ENCODE measurements around the gene BSND. TPM values are rescaled to one million over a fixed set of nuclear protein-coding genes. Genes with fewer than 3 reads are reported as not detected.
"Not testable (repeated sequence)": the region's sequence is repeated elsewhere in the genome, so short reads cannot be mapped to it uniquely, and the experiment has no call there.

BSND gene
- total RNA-seq, 2 experiments from 2014 or later: not detected

GRCh38 chr1:55010194-55010886 is 11.6 kb downstream of the BSND start:
- Mint-ChIP-seq H3K27me3 (peaks cover 4% of the 10 kb centered on the region), H3K27ac (no peak overlapping the region), H3K9me3 (no peaks in the 10 kb centered on the region), H3K4me3 (no peak overlapping the region), H3K4me1 (ENCODE audit: low read depth) (no peaks in the 10 kb centered on the region), H3K36me3 (no peaks in the 10 kb centered on the region)
- POLR2A ChIA-PET: no interaction called here
- DNase-seq: no peak
- intact Hi-C loops (cut with micrococcal nuclease): no loop called here
- CTCF ChIA-PET: interaction anchor here (1.2 to 1.6 kb wide), 2 partner anchors 12 to 64 kb away, joined by 3 to 6 read pairs; no protein-coding TSS in a partner anchor

DNA sequence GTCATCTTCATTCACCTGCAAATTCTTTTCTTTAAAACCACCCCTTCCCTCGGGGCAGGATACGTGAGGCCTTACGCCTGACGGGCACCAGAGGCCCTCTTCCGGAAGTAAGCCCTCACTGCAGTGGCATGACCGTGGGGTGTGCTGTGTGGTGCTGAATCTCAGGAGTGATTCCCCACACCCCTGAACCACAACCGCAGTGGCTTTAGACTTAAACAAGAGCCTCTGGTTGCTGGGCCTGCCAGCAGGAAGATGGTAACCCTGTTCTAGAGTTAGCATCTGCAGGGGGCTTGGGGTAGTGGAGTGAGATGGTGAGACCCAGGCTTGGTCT is 12.1 kb downstream of the BSND start:
- Mint-ChIP-seq H3K4me3 (no peak overlapping the region), H3K9me3 (no peaks in the 10 kb centered on the region), H3K27ac (no peak overlapping the region), H3K27me3 (peaks cover 4% of the 10 kb centered on the region), H3K36me3 (no peaks in the 10 kb centered on the region), H3K4me1 (ENCODE audit: low read depth) (no peaks in the 10 kb centered on the region)
- intact Hi-C loops (cut with micrococcal nuclease): no loop called here
- POLR2A ChIA-PET: no interaction called here
- CTCF ChIA-PET: interaction anchor here (1.6 kb wide), 1 partner anchor 64 kb away, joined by 3 read pairs; no protein-coding TSS in a partner anchor
- no peak for DNase-seq

DNA sequence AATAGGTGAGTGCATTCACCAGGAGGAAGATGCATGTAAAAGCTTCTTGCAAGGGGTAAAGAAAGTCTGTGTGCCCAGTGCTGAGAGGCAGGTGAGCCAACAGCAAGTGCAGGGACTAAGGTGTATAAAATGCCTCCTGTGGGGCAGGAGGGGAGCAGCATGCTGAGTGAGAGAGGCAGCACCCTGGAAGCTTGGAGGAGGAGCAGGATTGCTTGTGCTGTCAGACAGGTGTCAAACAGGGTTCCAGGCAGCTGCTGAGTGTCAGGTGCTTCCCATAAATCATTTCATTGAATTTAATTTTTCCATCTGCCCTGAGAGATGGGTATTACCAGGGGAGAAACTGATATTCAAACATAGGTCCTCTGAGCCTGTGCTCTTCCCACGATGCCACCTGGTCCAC is 13.9 kb downstream of the BSND start:
- Mint-ChIP-seq H3K4me3 (no peak overlapping the region), H3K36me3 (no peaks in the 10 kb centered on the region), H3K4me1 (ENCODE audit: low read depth) (no peaks in the 10 kb centered on the region), H3K27ac (no peak overlapping the region), H3K9me3 (no peaks in the 10 kb centered on the region), H3K27me3 (peaks cover 4% of the 10 kb centered on the region)
- POLR2A ChIA-PET: no interaction called here
- no peak for DNase-seq
- intact Hi-C loops (cut with micrococcal nuclease): no loop called here
- CTCF ChIA-PET: interaction anchor here (1.7 to 3.0 kb wide), 2 partner anchors 10 to 17 kb away, joined by 7 to 12 read pairs; no protein-coding TSS in a partner anchor

DNA sequence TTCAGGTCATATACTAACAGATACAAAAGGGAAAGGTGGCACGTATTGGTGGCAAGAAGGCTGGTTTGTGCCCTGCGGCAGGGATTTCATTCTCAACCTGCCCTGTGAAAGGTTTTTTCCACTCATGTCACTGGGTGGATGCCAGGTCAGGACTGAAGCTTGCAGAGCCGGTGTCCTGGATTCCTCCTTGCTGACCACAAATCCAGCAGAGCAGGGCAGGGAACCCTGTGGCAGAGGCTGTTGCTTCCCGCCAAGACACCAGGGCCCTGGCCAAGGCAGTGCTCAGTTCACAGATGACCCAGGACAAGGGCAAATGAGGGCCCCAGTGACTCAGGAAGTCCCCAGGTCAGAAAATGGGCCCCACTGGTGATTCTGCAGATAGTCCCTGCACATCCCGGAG is 16.4 kb downstream of the BSND start:
- ChIA-PET CTCF (interaction anchor here (1.1 to 3.0 kb wide), 3 partner anchors 19 to 70 kb away, joined by 3 to 12 read pairs (median 8); no protein-coding TSS in a partner anchor), POLR2A (no interaction called here)
- H3K9me3 Mint-ChIP-seq: no peaks in the 10 kb centered on the region
- intact Hi-C loops (cut with micrococcal nuclease): no loop called here
- H3K27me3 Mint-ChIP-seq: peaks cover 8% of the 10 kb centered on the region
- no peaks in the 10 kb centered on the region for H3K4me1 Mint-ChIP-seq (ENCODE audit: low read depth)
- no peak for DNase-seq
- H3K4me3 Mint-ChIP-seq: no peak overlapping the region
- H3K36me3 Mint-ChIP-seq: no peaks in the 10 kb centered on the region
- no peak overlapping the region for H3K27ac Mint-ChIP-seq

DNA sequence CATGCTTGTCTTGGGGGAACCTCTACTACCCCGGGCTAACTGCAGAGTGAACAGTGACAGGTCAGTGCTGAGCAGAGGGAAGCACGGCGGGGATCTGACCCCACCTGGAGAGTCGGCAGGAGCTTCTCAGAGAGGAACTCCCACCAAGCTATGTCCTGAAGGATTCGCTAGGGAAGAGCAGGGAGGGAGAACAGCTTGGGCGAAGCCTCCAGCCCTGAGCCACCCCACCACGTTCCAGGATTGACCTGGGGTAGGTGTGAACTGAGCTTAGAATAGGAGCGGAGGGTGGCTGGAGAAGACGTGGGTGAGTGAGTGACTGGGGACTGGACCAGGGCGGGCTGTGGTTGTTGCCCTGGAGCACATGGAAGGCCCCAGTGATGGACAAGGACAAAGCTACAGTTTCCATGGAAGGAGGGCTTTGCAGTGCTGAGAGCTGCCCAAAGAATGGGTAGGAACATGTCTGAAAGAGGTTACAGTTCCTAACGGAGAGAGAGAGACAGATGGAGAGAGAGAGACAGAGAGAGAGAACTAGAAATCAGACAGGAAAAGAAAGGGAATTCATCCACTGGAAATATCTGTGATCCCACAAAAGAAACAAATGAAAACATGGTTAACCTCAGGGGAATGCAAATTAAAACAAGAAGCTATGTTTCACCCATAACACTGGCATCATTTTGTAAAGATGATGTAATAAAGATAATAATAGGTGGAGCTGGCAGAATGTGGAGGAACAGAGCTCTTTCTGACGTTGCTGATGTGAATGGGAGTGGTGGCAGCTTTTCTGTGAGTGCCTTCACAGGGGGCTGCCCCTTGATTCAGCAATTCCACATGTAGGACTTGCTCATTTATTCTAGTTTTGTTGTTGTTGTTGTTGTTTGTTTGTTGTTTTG is 17.2 kb downstream of the BSND start:
- no peak overlapping the region for H3K27ac Mint-ChIP-seq
- DNase-seq: no peak
- H3K4me1 Mint-ChIP-seq (ENCODE audit: low read depth): no peaks in the 10 kb centered on the region
- intact Hi-C loops (cut with micrococcal nuclease): no loop called here
- no peaks in the 10 kb centered on the region for H3K9me3 Mint-ChIP-seq
- H3K36me3 Mint-ChIP-seq: no peaks in the 10 kb centered on the region
- ChIA-PET CTCF (interaction anchor here (0.9 to 3.0 kb wide), 5 partner anchors 20 to 71 kb away, joined by 3 to 12 read pairs (median 5); partner anchors contain the start of gene PCSK9), POLR2A (no interaction called here)
- peaks cover 12% of the 10 kb centered on the region for H3K27me3 Mint-ChIP-seq
- H3K4me3 Mint-ChIP-seq: no peak overlapping the region

- H3K4me1 Mint-ChIP-seq (ENCODE audit: low read depth): no peaks in the 10 kb centered on the region
- DNase-seq: no peak
- intact Hi-C loops (cut with micrococcal nuclease): no loop called here
- H3K9me3 Mint-ChIP-seq: no peaks in the 10 kb centered on the region
- H3K27ac Mint-ChIP-seq: no peak overlapping the region
- no peaks in the 10 kb centered on the region for H3K36me3 Mint-ChIP-seq
- ChIA-PET CTCF (interaction anchor here (1.2 to 1.3 kb wide), 2 partner anchors 33 to 68 kb away, joined by 3 to 4 read pairs; no protein-coding TSS in a partner anchor), POLR2A (no interaction called here)
- H3K27me3 Mint-ChIP-seq: peaks cover 15% of the 10 kb centered on the region
- no peak overlapping the region for H3K4me3 Mint-ChIP-seq
Observed at GRCh38 chr1:55018395-55018794, 19.7 kb downstream of the BSND start.

DNA sequence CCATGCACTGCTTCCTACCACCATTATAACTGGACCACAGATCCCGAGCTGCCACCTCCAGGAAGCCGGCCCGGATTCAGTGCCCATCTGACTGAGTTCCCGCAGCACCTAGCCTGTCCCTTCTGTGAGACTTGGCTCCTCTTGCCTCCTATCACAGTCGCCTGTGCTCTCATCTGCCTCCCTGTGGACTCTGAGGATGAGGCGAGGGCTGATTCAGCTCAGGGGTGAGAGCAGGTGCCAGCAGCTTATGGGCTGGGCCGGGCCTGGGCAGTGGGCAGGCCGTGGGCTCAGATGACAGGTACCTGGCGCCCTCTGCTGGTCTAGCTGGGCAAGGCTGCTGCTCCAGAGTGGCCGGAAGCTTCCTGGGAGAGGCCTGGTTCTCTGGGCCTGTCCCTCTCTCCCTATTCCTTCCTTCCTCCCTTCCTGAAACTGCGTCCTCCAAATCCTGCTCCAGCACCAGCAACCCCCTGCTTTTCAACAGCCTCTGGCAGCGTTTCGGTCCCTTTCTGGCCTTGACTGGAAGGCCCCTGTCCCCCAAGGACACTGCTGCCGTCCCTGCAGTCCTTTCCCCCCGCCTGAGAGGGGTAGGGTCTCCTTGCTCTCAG is 23.3 kb downstream of the BSND start:
- CTCF ChIA-PET: interaction anchor here (0.5 to 4.3 kb wide), 33 partner anchors 9 to 230 kb away, joined by 3 to 152 read pairs (median 3); partner anchors contain the start of genes BSND and DHCR24
- Mint-ChIP-seq H3K4me3 (no peak overlapping the region), H3K27ac (no peak overlapping the region), H3K4me1 (ENCODE audit: low read depth) (peaks cover 3% of the 10 kb centered on the region), H3K36me3 (no peaks in the 10 kb centered on the region), H3K9me3 (no peaks in the 10 kb centered on the region), H3K27me3 (peaks cover 11% of the 10 kb centered on the region)
- intact Hi-C loops (cut with micrococcal nuclease): loop anchor here (1.0 kb wide), 2 partner anchors 72 to 77 kb away; no protein-coding TSS in a partner anchor
- POLR2A ChIA-PET: no interaction called here
- peak; percentile 80 for DNase-seq

GRCh38 chr1:55024163-55024562 is 25.4 kb downstream of the BSND start:
- H3K9me3 Mint-ChIP-seq; H3K27me3 Mint-ChIP-seq; H3K36me3 Mint-ChIP-seq; intact Hi-C loops (cut with micrococcal nuclease); H3K27ac Mint-ChIP-seq; POLR2A ChIA-PET; H3K4me3 Mint-ChIP-seq; DNase-seq; H3K4me1 Mint-ChIP-seq (ENCODE audit: low read depth); CTCF ChIA-PET: not testable (repeated sequence)

GRCh38 chr1:55026682-55027081 is 27.9 kb downstream of the BSND start:
- DNase-seq; POLR2A ChIA-PET; H3K27me3 Mint-ChIP-seq; H3K4me3 Mint-ChIP-seq; CTCF ChIA-PET; H3K36me3 Mint-ChIP-seq; intact Hi-C loops (cut with micrococcal nuclease); H3K27ac Mint-ChIP-seq; H3K4me1 Mint-ChIP-seq (ENCODE audit: low read depth); H3K9me3 Mint-ChIP-seq: not testable (repeated sequence)

DNA sequence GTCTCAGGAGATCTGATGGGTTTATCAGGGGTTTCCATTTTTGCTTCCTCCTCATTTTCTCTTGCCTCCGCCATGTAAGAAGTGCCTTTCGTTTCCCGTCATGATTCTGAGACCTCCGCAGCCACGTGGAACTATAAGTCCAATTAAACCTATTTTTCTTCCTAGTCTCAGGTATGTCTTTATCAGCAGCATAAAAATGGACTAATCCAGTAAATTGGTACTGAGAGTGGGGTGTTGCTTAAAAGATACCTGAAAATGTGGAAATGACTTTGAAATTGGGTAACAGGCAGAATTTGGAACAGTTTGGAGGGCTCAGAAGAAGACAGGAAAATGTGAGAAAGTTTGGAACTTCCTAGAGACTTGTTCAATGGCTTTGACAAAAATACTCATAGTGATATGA is 32.4 kb downstream of the BSND start:
- H3K27me3 Mint-ChIP-seq: not testable (repeated sequence)

DNA sequence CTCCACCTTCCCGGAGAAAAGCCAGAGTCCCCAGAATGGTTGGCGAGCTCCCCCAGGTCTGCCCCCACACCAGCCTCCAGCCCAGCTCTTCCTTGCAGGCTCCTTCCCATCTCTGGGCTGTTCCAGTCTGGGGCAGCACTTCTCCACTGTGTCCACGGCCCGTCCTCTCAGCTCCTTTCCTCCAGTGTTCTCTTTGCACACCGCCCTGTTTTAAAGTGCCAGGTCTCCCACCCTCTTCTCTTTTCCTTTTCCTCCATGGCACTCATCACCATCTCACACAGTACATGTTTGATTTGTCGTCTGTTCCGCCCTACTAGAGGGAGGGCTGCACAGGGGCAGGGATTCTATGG is 34.5 kb downstream of the BSND start:
- no peaks in the 10 kb centered on the region for H3K4me1 Mint-ChIP-seq (ENCODE audit: low read depth)
- peaks cover 19% of the 10 kb centered on the region for H3K27me3 Mint-ChIP-seq
- H3K36me3 Mint-ChIP-seq: no peaks in the 10 kb centered on the region
- intact Hi-C loops (cut with micrococcal nuclease): no loop called here
- no peaks in the 10 kb centered on the region for H3K9me3 Mint-ChIP-seq
- no peak overlapping the region for H3K4me3 Mint-ChIP-seq
- DNase-seq: no peak
- POLR2A ChIA-PET: no interaction called here
- CTCF ChIA-PET: interaction anchor here (2.2 kb wide), 1 partner anchor 11 kb away, joined by 10 read pairs; no protein-coding TSS in a partner anchor
- H3K27ac Mint-ChIP-seq: no peak overlapping the region

More for the DNA sequence above, 32.4 kb downstream of the BSND start:
- H3K4me1 Mint-ChIP-seq (ENCODE audit: low read depth); POLR2A ChIA-PET; intact Hi-C loops (cut with micrococcal nuclease); DNase-seq; H3K27ac Mint-ChIP-seq; H3K9me3 Mint-ChIP-seq; CTCF ChIA-PET; H3K36me3 Mint-ChIP-seq; H3K4me3 Mint-ChIP-seq: not testable (repeated sequence)

DNA sequence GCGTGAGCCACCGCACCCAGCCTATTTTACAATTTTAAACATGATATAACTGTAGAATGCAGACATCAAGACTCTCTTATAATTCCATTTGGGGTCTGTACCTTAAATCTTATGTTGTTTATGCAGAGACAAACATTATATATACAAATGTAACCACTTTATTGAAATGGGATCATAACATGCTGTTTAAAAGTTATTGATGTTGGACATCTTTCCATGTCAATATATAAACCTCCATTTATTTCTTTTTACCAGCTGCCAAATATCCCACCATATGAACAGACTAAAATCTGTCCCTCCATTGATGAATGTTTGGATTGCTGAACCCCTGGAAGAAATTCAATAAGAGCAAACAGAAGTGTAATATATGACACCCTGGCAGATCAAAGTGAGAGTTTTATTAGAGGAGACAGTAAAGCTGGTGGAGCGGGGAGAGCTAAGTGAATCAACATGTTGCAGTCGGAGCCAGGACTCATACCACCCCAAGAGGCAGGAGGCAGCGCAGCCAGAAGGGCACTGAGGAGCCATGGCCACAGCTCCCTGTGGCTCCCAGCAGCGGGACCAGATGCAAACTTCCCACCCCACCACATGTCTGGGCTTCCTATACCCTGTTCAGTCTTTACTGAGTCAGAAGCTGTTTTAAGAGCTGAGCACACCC is 35.9 kb downstream of the BSND start:
- Mint-ChIP-seq H3K27ac (no peak overlapping the region), H3K4me3 (no peak overlapping the region), H3K36me3 (no peaks in the 10 kb centered on the region), H3K27me3 (peaks cover 31% of the 10 kb centered on the region), H3K4me1 (ENCODE audit: low read depth) (no peaks in the 10 kb centered on the region), H3K9me3 (no peaks in the 10 kb centered on the region)
- POLR2A ChIA-PET: no interaction called here
- DNase-seq: no peak
- CTCF ChIA-PET: interaction anchor here (0.9 to 1.2 kb wide), 2 partner anchors 13 to 84 kb away, joined by 3 to 4 read pairs; no protein-coding TSS in a partner anchor
- intact Hi-C loops (cut with micrococcal nuclease): no loop called here

Data from activated CD4-positive, alpha-beta memory T cell treated with anti-CD3 and anti-CD28 coated beads for 36 hours (primary cell).